Nephron (organoid): ENCODE measurements around the gene RTN3.
"Not testable (repeated sequence)": the region's sequence is repeated elsewhere in the genome, so short reads cannot be mapped to it uniquely, and the experiment has no call there.

Source experiments
- H3K27ac Mint-ChIP-seq, 3 experiments: 2 replicates each; pipeline ENCODE4 v1.8.0; 2020; ENCODE audit warnings: mixed read lengths in 3 of 3, mild to moderate bottlenecking in 2 of 3, moderate library complexity in 1 of 3
- H3K27me3 Mint-ChIP-seq: 2 replicates; pipeline ENCODE4 v1.8.0; 2021; ENCODE audit warnings: low read depth, mild to moderate bottlenecking, moderate library complexity, mixed read lengths
- H3K36me3 Mint-ChIP-seq: 2 replicates; pipeline ENCODE4 v1.8.0; 2020; ENCODE audit warnings: low read depth, mixed read lengths
- H3K4me1 Mint-ChIP-seq: 2 replicates; pipeline ENCODE4 v1.8.0; 2020; ENCODE audit warnings: mixed read lengths
- H3K4me3 Mint-ChIP-seq, 3 experiments: 2 replicates each; pipeline ENCODE4 v1.8.0; 2020; ENCODE audit warnings: mild to moderate bottlenecking in 3 of 3, mixed read lengths in 3 of 3, moderate library complexity in 2 of 3
- H3K9me3 Mint-ChIP-seq: 2 replicates; pipeline ENCODE4 v1.8.0; 2020; ENCODE audit warnings: mixed read lengths
- CTCF ChIP-seq, 3 experiments: fragments of 200-600 bp; sonication (generic); IDR thresholded peaks; one replicate each; pipeline ENCODE4 v1.5.0; 2021; ENCODE audit warnings: antibody characterized with exemption in 3 of 3; ENCODE audit not compliant: unreplicated experiment in 3 of 3

RTN3 gene

DNA sequence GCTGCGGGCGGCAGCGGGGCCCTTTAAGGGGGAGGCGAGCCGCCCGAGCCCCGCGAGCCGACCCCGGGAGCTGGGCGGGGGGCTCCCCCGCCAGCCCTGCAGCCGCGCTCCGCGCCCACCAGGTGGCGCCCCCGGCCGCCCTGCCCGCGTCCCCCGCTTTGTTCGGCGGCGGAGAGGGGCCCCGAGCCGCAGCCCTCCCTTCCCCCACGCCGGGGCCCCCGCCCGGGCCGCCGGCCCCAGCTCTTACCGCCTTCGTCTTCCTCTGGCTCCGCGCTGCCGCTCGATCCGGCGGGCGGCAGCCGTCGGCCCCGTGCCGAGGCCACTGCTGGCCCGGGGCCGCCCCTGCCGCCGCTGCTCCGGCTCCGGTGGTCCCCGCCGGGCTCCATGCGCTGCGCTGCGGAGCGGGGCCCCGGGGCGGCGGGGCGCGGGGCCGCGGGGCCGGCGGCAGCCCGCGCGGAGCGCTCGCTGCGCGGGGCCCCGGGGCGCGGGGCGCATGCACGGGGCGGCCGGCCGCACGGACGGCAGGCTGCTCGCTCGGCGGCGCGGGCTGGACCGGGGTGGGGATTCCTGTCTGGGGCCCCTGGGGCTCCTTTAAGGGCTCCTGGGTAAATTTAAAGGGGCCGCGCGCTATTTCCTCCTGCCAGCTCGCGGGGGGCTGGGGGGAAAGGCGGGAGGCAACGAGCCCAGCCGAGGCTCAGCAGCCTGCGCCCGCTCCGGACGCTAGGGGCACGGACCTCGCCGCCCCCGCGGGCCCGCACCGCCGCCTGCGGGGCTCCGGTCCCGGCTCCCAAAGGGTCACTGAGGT is 87.1 kb downstream of the RTN3 start, which contains the start of gene ZFTA:
Gene ZFTA, minus strand, starts transcription at position 539 of the 805 bp plus-strand sequence. Its CDS starts 153 bp downstream, at position 386.
- TF ChIP-seq CTCF (IDR thresholded peaks at IDR 0.05; ENCODE audit: unreplicated experiment in 3 of 3) = peak; percentile 58 to 76 (median 64)
- Mint-ChIP-seq H3K4me1 (peaks cover 30% of the 10 kb centered on the region), H3K36me3 (no peaks in the 10 kb centered on the region), H3K9me3 (no peaks in the 10 kb centered on the region), H3K27me3 (peaks cover 19% of the 10 kb centered on the region), H3K4me3 (peak within 1 kb of the TSS; percentile 92 to 100 (median 99)), H3K27ac (peak within 1 kb of the TSS; percentile 98 to 99 (median 98))

DNA sequence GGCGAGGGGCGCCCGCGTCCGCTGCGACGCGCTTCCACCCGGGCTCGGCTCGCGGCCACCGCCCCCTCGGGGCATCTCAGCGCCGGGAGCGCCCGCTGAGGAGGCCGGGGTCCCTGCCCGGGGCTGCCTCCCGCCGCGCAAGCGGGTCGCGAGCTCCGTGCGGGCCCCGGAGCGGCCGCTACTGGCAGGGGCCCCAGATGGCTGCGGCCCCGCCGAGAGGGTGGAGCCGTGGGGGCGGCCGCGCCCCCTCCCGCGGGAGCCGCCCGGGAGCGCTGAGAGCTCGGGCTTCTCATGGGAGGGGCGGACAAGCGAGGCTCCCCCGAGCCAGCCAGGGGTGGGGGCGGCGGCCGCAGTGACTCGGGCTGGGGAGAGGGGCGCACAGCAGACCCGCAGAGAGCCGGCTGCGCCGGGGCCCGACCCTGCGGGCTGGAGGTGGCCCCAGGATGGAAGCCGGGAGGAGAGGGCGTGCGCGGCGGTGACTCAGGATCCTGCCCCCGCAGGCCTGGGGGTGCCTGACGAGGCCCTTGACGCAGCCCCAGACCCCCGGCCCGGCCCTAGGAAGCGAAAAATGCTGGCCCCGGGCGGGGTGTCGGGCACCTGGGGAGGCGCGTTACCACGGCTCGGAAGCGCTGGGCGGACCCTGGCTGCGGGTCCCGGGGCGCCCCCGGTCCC is 87.9 kb downstream of the RTN3 start:
- Mint-ChIP-seq H3K4me1 (peaks cover 30% of the 10 kb centered on the region), H3K9me3 (no peaks in the 10 kb centered on the region), H3K27ac (no peak overlapping the region), H3K27me3 (peaks cover 19% of the 10 kb centered on the region), H3K36me3 (no peaks in the 10 kb centered on the region), H3K4me3 (peak overlapping the region in 1 of 3 experiments; percentile 35)
- peak in 1 of 3 experiments; percentile 5 for TF ChIP-seq CTCF (IDR thresholded peaks at IDR 0.05; ENCODE audit: unreplicated experiment in 3 of 3)

DNA sequence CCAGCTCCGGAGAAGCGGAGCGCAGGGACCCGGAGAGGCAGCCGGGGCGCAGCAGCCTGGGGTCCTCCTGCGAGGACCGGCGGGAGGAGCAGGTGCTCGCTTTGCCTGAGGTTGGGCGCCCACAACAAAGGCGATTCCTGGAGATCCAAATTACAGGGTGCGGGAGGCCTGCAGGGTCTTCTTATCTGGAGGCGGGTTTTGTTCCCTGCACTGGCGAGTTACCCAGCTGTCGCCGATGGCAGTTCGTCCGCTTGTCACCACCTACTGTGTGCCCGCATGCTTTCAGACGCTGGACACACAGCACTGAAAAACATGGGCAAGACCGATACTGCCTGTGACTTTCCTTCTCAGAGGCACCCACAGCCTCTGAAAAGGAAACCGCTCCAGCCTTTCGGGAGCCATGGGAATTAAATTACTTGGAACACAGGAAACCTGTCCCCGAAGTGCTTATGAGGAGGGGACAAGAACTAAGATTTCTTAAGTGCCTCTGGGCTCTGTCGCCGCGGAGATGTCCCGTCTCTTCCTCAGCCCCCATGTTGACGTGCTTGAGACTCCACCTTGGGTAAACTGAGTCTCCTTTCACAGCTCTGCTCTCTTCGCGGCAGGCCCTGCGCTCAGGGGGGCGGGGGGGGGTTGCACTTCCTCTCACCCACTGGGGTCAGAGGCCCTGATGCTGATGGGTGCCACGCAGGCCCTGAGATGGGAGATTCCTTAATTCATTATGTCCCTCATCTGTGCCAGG is 88.6 kb downstream of the RTN3 start:
- no peak for TF ChIP-seq CTCF (IDR thresholded peaks at IDR 0.05; ENCODE audit: unreplicated experiment in 3 of 3)
- H3K27ac Mint-ChIP-seq = peak overlapping the region; percentile 75 to 96 (median 87)
- no peaks in the 10 kb centered on the region for H3K36me3 Mint-ChIP-seq
- H3K9me3 Mint-ChIP-seq = no peaks in the 10 kb centered on the region
- peak overlapping the region; percentile 86 to 94 (median 93) for H3K4me3 Mint-ChIP-seq
- H3K27me3 Mint-ChIP-seq = peaks cover 19% of the 10 kb centered on the region
- H3K4me1 Mint-ChIP-seq = peaks cover 31% of the 10 kb centered on the region

GRCh38 chr11:63770763-63771162 is 89.5 kb downstream of the RTN3 start:
- Mint-ChIP-seq H3K4me1 (peaks cover 30% of the 10 kb centered on the region), H3K27me3 (peaks cover 19% of the 10 kb centered on the region), H3K4me3 (peak overlapping the region; percentile 55 to 69 (median 67)), H3K27ac (peak overlapping the region in 1 of 3 experiments; percentile 87), H3K36me3 (no peaks in the 10 kb centered on the region), H3K9me3 (no peaks in the 10 kb centered on the region)
- TF ChIP-seq CTCF (IDR thresholded peaks at IDR 0.05; ENCODE audit: unreplicated experiment in 3 of 3) = no peak

DNA sequence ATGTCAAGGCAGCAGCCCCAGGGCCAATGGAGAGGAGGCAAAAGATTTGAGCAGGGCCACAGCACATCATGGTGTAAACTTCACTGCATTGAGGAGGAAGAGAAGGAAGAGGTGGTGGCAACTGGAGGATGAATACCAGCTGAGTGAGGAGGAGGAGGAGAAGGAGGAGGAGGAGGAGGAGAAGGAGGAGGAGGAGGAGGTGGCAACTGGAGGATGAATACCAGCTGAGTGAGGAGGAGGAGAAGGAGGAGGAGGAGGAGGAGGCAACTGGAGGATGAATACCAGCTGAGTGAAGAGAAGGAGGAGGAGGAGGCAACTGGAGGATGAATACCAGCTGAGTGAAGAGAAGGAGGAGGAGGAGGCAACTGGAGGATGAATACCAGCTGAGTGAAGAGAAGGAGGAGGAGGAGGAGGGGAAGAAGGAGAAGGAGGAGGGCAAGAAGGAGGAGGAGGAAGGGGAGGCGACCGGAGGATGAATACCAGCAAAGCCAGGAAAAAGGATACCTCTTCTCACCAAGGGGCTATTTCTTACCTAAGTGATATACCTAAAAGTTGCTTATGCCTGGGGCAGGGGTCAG is 90.5 kb downstream of the RTN3 start:
- Mint-ChIP-seq H3K27me3 (peaks cover 19% of the 10 kb centered on the region), H3K4me3 (peak overlapping the region; percentile 12 to 69 (median 14)), H3K27ac (peak overlapping the region in 2 of 3 experiments; percentile 26 to 52), H3K4me1 (peaks cover 19% of the 10 kb centered on the region)
- H3K36me3 Mint-ChIP-seq, H3K9me3 Mint-ChIP-seq: not testable (repeated sequence)
